SHP77 treated with DMSO at 0.1 percent for 48 hours (cell line): ENCODE data around the gene NECAB3.
A peak's percentile ranks its signal among the peaks of the same experiment; 100 is the strongest.
"Not testable (repeated sequence)": the region's sequence is repeated elsewhere in the genome, so short reads cannot be mapped to it uniquely, and the experiment has no call there.

ENCODE experiments used
- DNase-seq: peaks from one replicate; lab custom pipeline; 2025; lab: John Stamatoyannopoulos, UW

NECAB3 gene, protein sequence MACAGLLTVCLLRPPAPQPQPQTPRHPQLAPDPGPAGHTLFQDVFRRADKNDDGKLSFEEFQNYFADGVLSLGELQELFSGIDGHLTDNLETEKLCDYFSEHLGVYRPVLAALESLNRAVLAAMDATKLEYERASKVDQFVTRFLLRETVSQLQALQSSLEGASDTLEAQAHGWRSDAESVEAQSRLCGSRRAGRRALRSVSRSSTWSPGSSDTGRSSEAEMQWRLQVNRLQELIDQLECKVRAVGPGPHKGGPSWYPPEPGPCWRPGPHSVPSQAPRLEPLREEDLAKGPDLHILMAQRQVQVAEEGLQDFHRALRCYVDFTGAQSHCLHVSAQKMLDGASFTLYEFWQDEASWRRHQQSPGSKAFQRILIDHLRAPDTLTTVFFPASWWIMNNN

GRCh38 chr20:33674294-33675135, at the start of gene NECAB3:
Gene NECAB3, minus strand, starts transcription at chr20:33674428. Its CDS starts 76 bp downstream, at chr20:33674352.
- peak; percentile 46 for DNase-seq

- DNase-seq = no peak
Observed at GRCh38 chr20:33721391-33722140, 47.3 kb upstream of the NECAB3 start.

- peak; percentile 98 for DNase-seq
Observed at GRCh38 chr20:33719989-33720709, 45.9 kb upstream of the NECAB3 start, which contains the start of gene PXMP4. Gene PXMP4, minus strand, starts transcription at chr20:33720310. Its CDS starts 103 bp downstream, at chr20:33720207.

DNA sequence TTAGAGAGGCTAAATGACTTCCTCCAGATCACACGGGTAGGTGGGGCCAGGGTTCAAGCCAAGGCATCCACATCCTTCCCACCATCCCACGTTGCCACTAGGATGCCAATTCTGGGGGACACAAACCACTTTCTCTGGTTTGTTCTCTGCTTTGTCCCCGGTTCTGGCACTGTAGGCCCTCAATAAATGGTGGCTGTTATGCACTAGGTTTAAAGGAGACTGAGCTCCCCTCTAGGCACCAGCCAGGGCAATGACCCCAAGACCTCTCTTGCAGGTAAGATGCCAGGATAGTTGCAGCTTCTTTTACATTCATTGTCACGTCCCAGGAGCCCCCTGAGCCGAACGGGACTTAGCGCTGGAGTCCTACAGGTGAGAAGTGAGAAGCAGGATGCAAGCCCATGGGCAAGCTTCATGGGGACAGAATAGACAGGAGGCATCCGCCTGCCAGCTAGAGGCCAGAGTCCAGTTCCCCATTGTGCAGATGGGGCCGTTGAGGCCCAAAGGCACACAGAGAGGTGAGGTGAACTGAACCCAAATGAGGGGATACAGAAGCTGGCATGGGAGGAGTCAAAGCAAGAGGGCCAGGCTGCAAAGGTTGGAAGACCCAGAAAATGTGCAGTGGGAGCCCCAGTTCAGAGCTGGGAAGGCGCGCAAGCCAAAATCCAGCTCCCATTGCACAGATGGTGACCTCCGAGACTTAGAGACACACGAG, 45.2 kb upstream of the NECAB3 start:
- no peak for DNase-seq

DNA sequence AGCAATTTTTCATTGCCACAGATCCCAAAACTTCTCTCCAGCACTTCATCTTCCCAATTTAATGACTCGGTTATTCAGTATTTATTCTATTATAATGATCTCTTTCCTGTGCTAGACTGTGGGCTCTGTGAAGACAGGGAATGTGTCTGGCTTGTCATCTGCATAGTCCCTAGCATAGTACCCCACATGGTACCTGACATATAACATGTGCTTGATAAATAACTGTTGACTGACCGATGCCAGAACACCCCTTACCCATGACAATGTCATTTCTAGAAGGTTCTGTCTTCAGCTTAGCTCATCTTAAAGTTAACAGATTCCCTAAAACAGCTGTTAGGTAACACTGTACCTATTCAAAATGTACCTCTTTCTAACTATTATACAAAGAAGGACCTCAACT, 42.3 kb upstream of the NECAB3 start:
- DNase-seq = no peak

GRCh38 chr20:33713865-33714367, 39.7 kb upstream of the NECAB3 start:
- DNase-seq = no peak

DNA sequence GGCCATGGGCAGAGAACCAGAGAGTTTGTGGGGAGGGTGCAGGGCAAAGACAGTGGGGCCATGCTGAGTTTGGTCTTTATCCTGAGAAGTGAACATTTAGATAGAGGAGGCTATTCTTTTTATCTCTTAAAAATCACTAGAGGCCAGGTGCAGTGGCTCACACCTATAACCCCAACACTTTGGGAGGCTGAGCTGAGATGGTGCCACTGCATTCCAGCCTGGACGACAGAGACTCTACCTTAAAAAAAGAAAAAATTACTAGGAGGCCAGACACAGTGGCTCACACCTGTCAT, 37.2 kb upstream of the NECAB3 start:
- no peak for DNase-seq

GRCh38 chr20:33710681-33711445, 36.6 kb upstream of the NECAB3 start:
- DNase-seq = no peak

DNA sequence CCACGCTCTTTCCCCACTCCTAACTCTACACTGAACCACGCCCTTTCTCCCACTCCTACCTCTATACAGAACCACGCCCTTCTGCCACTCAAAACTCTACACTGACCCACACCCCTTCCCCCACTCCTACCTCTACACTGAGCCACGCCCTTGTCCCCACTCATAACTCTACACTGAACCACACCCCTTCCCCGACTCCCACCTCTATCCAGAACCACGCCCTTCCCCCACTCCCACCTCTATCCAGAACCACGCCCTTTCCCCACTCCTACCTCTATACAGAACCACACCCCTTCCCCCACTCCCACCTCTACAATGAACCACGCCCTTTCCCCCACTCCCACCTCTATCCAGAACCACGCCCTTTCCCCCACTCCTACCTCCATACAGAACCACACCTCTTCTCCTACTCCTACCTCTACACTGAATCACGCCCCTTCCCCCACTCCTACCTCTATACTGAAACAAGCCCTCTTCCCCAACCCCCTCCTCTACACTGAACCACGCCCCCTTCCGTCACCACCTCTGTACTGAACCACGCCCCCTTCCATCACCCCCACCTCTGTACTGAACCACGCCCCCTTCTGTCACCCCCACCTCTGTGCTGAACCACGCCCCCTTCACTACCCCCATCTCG, 35.8 kb upstream of the NECAB3 start:
- DNase-seq = no peak

GRCh38 chr20:33709398-33709797, 35.2 kb upstream of the NECAB3 start:
- DNase-seq = no peak

DNA sequence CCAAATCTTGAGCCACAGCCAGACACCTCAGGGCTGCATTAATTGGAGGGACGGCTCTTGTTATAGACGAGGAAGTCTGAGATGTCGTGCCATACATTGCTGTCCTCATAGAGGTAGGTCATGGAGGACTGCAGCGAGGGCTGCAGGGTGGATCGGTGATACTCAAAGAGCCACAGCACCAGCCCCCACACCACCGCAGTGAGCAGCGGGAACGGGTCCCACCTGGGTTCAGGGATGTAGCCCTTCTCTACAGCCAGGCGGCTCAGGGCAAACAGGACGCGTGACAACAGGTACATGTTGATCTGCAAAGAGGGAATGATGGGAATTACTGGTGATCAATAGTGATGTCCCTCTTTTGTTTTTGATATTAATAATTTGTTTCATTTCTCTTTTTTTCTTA, 33.4 kb upstream of the NECAB3 start:
- DNase-seq = no peak

- no peak for DNase-seq
Observed at GRCh38 chr20:33704197-33704924, 30.1 kb upstream of the NECAB3 start.

DNA sequence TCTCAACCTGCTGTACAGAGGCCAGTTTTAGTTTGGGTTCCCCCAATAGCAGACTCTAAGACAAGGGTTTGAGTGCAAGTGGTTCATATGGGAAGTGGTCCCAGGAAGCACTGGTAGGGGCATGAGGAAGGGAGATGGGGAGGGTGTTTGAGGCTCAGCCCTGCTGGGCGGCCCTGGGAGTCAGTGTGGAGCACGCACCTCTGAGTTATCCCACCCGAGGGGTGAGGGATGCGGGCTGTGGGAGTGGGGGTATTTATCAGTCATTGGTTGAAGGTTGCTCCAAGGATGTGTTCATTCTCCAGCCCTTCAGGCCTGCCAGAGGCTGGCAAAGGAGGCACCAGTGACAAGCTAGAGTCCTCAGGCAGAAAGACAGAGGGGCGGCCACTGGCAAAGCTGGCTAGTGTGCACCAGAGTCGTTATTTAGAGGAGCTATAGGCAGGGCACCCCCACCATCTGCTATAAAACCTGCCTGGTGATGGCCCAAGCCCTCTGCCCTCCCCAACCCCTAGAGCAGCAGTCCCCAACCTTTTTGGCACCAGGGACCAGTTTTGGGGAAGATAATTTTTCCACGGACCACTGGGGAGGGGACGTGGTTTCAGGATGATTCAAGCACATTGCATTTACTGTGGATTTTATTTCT, 29.4 kb upstream of the NECAB3 start:
- no peak for DNase-seq

- no peak for DNase-seq
Observed at GRCh38 chr20:33702861-33703260, 28.6 kb upstream of the NECAB3 start.

DNA sequence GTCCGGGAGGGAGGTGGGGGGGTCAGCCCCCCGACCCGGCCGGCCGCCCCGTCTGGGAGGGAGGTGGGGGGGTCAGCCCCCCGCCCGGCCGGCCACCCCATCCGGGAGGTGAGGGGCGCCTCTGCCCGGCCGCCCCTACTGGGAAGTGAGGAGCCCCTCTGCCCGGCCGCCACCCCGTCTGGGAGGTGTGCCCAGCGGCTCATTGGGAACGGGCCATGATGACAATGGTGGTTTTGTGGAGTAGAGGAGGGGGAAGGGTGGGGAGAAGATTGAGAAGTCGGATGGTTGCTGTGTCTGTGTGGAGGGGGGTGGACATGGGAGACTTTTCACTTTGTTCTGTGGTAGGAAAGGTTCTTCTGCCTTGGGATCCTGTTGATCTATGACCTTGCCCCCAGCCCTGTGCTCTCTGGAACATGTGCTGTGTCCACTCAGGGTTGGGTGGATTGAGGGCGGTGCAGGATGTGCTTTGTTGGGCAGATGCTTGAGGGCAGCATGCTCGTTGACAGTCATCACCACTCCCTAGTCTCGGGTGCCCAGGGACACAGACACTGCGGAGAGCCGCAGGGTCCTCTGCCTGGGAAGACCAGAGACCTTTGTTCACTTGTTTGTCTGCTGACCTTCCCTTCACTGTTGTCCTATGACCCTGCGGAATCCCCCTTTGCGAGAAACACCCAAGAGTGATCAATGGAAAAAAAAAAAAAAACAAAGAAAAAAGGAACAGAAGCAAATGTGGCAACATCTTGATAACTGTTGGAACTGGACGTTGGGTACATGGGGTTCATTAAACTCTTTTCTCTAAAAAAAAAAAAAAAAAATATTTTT, 27.6 kb upstream of the NECAB3 start:
- DNase-seq = no peak

- not testable (repeated sequence) for DNase-seq
Observed at GRCh38 chr20:33700696-33701441, 26.6 kb upstream of the NECAB3 start.

DNA sequence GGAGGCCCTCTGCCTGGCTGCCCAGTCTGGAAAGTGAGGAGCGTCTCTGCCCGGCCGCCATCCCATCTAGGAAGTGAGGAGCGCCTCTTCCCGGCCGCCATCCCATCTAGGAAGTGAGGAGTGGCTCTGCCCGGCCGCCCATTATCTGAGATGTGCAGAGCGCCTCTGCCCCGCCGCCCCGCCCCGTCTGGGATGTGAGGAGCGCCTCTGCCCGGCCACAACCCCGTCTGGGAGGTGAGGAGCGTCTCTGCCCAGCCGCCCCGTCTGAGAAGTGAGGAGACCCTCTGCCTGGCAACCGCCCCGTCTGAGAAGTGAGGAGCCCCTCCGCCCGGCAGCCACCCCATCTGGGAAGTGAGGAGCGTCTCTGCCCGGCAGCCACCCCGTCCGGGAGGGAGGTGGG, 24.7 kb upstream of the NECAB3 start:
- DNase-seq = not testable (repeated sequence)
